Measurements from ENCODE around the gene CSAD.
"Not testable (repeated sequence)": the region's sequence is repeated elsewhere in the genome, so short reads cannot be mapped to it uniquely, and the experiment has no call there.

CSAD gene

GRCh38 chr12:53128780-53129569 lies 51.8 kb downstream of the CSAD start:
- DNase-seq: no peak

GRCh38 chr12:53127169-53127568 lies 53.6 kb downstream of the CSAD start:
- no peak for DNase-seq

GRCh38 chr12:53124352-53124723 lies 56.4 kb downstream of the CSAD start:
- DNase-seq: no peak

- DNase-seq: no peak
Measured at GRCh38 chr12:53123578-53124351, 57.0 kb downstream of the CSAD start.

- no peak for DNase-seq
Measured at GRCh38 chr12:53122961-53123468, 57.7 kb downstream of the CSAD start.

- DNase-seq: no peak
Measured at GRCh38 chr12:53120685-53121525, 59.8 kb downstream of the CSAD start.

- DNase-seq: no peak
Measured at GRCh38 chr12:53118751-53119300, 61.9 kb downstream of the CSAD start.

- no peak for DNase-seq
Measured at GRCh38 chr12:53115891-53116648, 64.7 kb downstream of the CSAD start.

GRCh38 chr12:53115112-53115890 lies 65.4 kb downstream of the CSAD start:
- DNase-seq: no peak

- DNase-seq: no peak
Measured at GRCh38 chr12:53113951-53114350, 66.8 kb downstream of the CSAD start.

GRCh38 chr12:53113136-53113705 lies 67.5 kb downstream of the CSAD start:
- DNase-seq: no peak

GRCh38 chr12:53112431-53112830 lies 68.3 kb downstream of the CSAD start:
- DNase-seq: not testable (repeated sequence)

All from stimulated activated CD4-positive, alpha-beta T cell treated with anti-CD3 and anti-CD28 coated beads, Interleukin-4, amount 100 ng/mL, for 1 hour (primary cell).